Neural cell (in vitro differentiated cells): ENCODE measurements around the gene FXN. TPM values are rescaled to one million over a fixed set of nuclear protein-coding genes. Genes with fewer than 3 reads are reported as not detected.

Experiments used
- polyA plus RNA-seq: library from polyadenylated mRNA; depleted of rRNA; stranded (reverse); fragments of >200 nt; gene quantifications from 2 replicates; pipeline ENCODE4 v1.2.3, GENCODE V29; 2014
- small RNA-seq, 3 experiments: library from RNA; depleted of rRNA; stranded (forward); fragments of <200 nt; gene quantifications; one replicate each; pipeline ENCODE3, GENCODE V24; 2012

The FXN gene
- polyA plus RNA-seq, 1 donor from 2014 or later, result 3.5 TPM

Small RNAs within 50 kb of the gene (small RNA-seq; reads per million reads assigned to genes)
- gene AL162730.1, result 0 reads per million in 3 experiments

Other genes starting within 250 kb of the FXN start
- gene PRKACG, start 21.6 kb upstream of the FXN start, polyA plus RNA-seq, result not detected in 2 replicates
- 1.2 and 3.1 TPM in 2 replicates for gene TJP2, start 138.5 kb downstream of the FXN start, polyA plus RNA-seq